HepG2 (cell line): ENCODE results near the gene HOXA6. TPM values are rescaled to one million over a fixed set of nuclear protein-coding genes. Genes with fewer than 3 reads are reported as not detected.

Source experiments
- ATAC-seq: fragments of 200-7000 bp; cut with Tn5 transposase; 3 replicates; pipeline ENCODE4 v1.9.1; 2020; ENCODE audit warnings: mild to moderate bottlenecking, moderate library complexity
- BruUV-seq: library from RNA; stranded (reverse); fragments of 400-500 nt; replicated peaks from 2 replicates; lab custom pipeline; 2021; lab: Mats Ljungman, UMichigan
- CTCF ChIA-PET: fragments of 300-600 bp; formaldehyde crosslinking; extraction: SDS; loops from one replicate; lab custom pipeline; 2021; ENCODE audit warnings: low total read pairs, inconsistent platforms, low intra/inter-chr PET ratio; lab: Yijun Ruan, JAX
- POLR2A ChIA-PET: fragments of 350-600 bp; sonication (Branson Sonifier 250); formaldehyde crosslinking; loops from one replicate; lab custom pipeline; 2020; ENCODE audit warnings: antibody characterized with exemption, inconsistent platforms; lab: Yijun Ruan, JAX
- DNase-seq: peaks from one replicate; pipeline ENCODE4 v3.0.0-alpha.2; 2015; ENCODE audit warnings: low spot score
- FAIRE-seq: peaks from 3 replicates; lab custom pipeline; 2011; peaks lifted over from hg19 to GRCh38; lab: Jason Lieb, UNC
- H2AFZ ChIP-seq: one replicate; pipeline ENCODE4 v1.6.1; 2011; ENCODE audit warnings: low read length, inconsistent platforms
- H3K27ac ChIP-seq: fragments of 300-600 bp; 3 replicates; pipeline ENCODE4 v1.8.0; 2011; ENCODE audit warnings: mixed run types, mild to moderate bottlenecking, mixed read lengths, low read length, inconsistent platforms; ENCODE audit not compliant: insufficient read depth; ENCODE audit errors: extremely low read length
- H3K27me3 ChIP-seq, 2 experiments: fragments of 200-600 bp in 1 of 2; 2 replicates in 1 of 2; 3 replicates in 1 of 2; pipeline versions ENCODE4 v1.6.0 to v1.8.0; 2011; ENCODE audit warnings: low read length in 2 of 2, mild to moderate bottlenecking in 2 of 2, moderate library complexity in 2 of 2, inconsistent platforms in 1 of 2; ENCODE audit not compliant: insufficient read depth in 2 of 2, control insufficient read depth in 1 of 2
- H3K36me3 ChIP-seq, 2 experiments: fragments of 200-600 bp in 1 of 2; replicated peaks in 1 of 2; 2 replicates in 1 of 2; 3 replicates in 1 of 2; pipeline versions ENCODE4 v1.5.1 to v1.8.0; 2011; ENCODE audit warnings: low read length in 2 of 2, inconsistent platforms in 1 of 2; ENCODE audit not compliant: insufficient read depth in 2 of 2, control insufficient read depth in 1 of 2
- H3K4me1 ChIP-seq: 2 replicates; pipeline ENCODE4 v1.5.1; 2012; ENCODE audit warnings: low read length, inconsistent platforms; ENCODE audit not compliant: insufficient read depth
- H3K4me2 ChIP-seq: 2 replicates; pipeline ENCODE4 v1.6.0; 2011; ENCODE audit warnings: low read depth, low read length, inconsistent platforms
- H3K4me3 ChIP-seq, 3 experiments: fragments of 200-600 bp in 1 of 3; sonication (generic), shearing (Covaris generic) in 1 of 3; replicated peaks in 1 of 3; 2 replicates each; pipeline ENCODE4 v1.5.1; 2011 to 2016; ENCODE audit warnings: low read length in 3 of 3, inconsistent platforms in 2 of 3, low read depth in 2 of 3, mild to moderate bottlenecking in 2 of 3, control low read depth in 1 of 3, mixed read lengths in 1 of 3; ENCODE audit not compliant: insufficient read depth in 1 of 3
- H3K79me2 ChIP-seq: one replicate; pipeline ENCODE4 v1.6.1; 2011; ENCODE audit warnings: low read length, inconsistent platforms; ENCODE audit not compliant: insufficient read depth
- H3K9ac ChIP-seq: 2 replicates; pipeline ENCODE4 v1.6.0; 2011; ENCODE audit warnings: mild to moderate bottlenecking, low read depth, low read length, inconsistent platforms; ENCODE audit not compliant: insufficient read depth
- H3K9me3 ChIP-seq: 2 replicates; pipeline ENCODE4 v1.5.1; 2012; ENCODE audit warnings: mild to moderate bottlenecking, low read length
- H4K20me1 ChIP-seq: 2 replicates; pipeline ENCODE4 v1.6.0; 2011; ENCODE audit warnings: inconsistent platforms, mild to moderate bottlenecking, low read length, moderate library complexity; ENCODE audit not compliant: insufficient read depth
- ATF4 ChIP-seq, 2 experiments: fragments of 450-650 bp in 1 of 2; sonication (generic) in 1 of 2; formaldehyde crosslinking; IDR thresholded peaks; 2 replicates each; pipeline versions ENCODE4 v1.5.0 to v1.8.0; 2020 to 2022; ENCODE audit warnings: mild to moderate bottlenecking in 1 of 2, missing genetic modification reagents in 1 of 2
- DRAP1 ChIP-seq: IDR thresholded peaks from 2 replicates; pipeline ENCODE4 v1.6.1; 2016; ENCODE audit warnings: missing genetic modification reagents, missing compliant biosample characterization
- FOXO1 ChIP-seq: sonication (generic); formaldehyde crosslinking; IDR thresholded peaks from 2 replicates; pipeline ENCODE4 v1.4.0; 2020; ENCODE audit warnings: missing genetic modification reagents
- GRHL1 ChIP-seq: sonication (generic); formaldehyde crosslinking; conservative IDR thresholded peaks from 2 replicates; pipeline ENCODE4 v1.8.0; 2022; ENCODE audit warnings: missing genetic modification reagents
- PRDM4 ChIP-seq: sonication (generic); formaldehyde crosslinking; IDR thresholded peaks from 2 replicates; pipeline ENCODE4 v1.9.0; 2021; ENCODE audit warnings: missing genetic modification reagents, borderline replicate concordance
- REXO4 ChIP-seq: sonication (generic); formaldehyde crosslinking; IDR thresholded peaks from 2 replicates; pipeline ENCODE4 v1.8.0; 2022; ENCODE audit warnings: missing genetic modification reagents, mild to moderate bottlenecking, borderline replicate concordance
- RNF2 ChIP-seq: fragments of 450-650 bp; conservative IDR thresholded peaks from 2 replicates; pipeline ENCODE4 v1.6.1; 2016; ENCODE audit warnings: low read depth
- SALL1 ChIP-seq: sonication (generic); formaldehyde crosslinking; IDR thresholded peaks from 2 replicates; pipeline ENCODE4 v1.8.0; 2022; ENCODE audit warnings: mild to moderate bottlenecking, missing genetic modification reagents
- SYNCRIP ChIP-seq: fragments of 200-400 bp; formaldehyde crosslinking; IDR thresholded peaks from 2 replicates; pipeline ENCODE4 v1.6.1; 2018; ENCODE audit warnings: mild to moderate bottlenecking, low read depth, low read length; ENCODE audit not compliant: insufficient read depth
- TBL1XR1 ChIP-seq: fragments of 150-350 bp; IDR thresholded peaks from 2 replicates; pipeline ENCODE4 v1.6.1; 2014; ENCODE audit warnings: borderline replicate concordance, low read length; ENCODE audit not compliant: partially characterized antibody
- UBTF ChIP-seq: sonication (generic); formaldehyde crosslinking; IDR thresholded peaks from 2 replicates; pipeline ENCODE4 v1.4.0; 2020; ENCODE audit warnings: mild to moderate bottlenecking, missing genetic modification reagents
- ZKSCAN5 ChIP-seq: sonication (generic); formaldehyde crosslinking; IDR thresholded peaks from 2 replicates; pipeline ENCODE4 v1.5.1; 2020; ENCODE audit warnings: mild to moderate bottlenecking, missing genetic modification reagents
- ZNF367 ChIP-seq: sonication (generic); formaldehyde crosslinking; IDR thresholded peaks from 2 replicates; pipeline ENCODE4 v1.4.0; 2020; ENCODE audit warnings: missing genetic modification reagents, borderline replicate concordance
- ZNF674 ChIP-seq: sonication (generic); formaldehyde crosslinking; IDR thresholded peaks from 2 replicates; pipeline ENCODE4 v1.5.0; 2020; ENCODE audit warnings: low read depth, mild to moderate bottlenecking, missing genetic modification reagents
- WGBS: methylation state at CpG from one replicate; pipeline ENCODE4 v1.1.6; 2017; ENCODE audit warnings: low lambda C conversion rate; 5-methylcytosine and 5-hydroxymethylcytosine counted together
- in situ Hi-C: cut with HindIII; loops from 2 replicates; pipeline ENCODE4 v1.10.0; 2017; ENCODE audit warnings: low pct_unique_long_range_greater_than_20kb; ENCODE audit not compliant: extremely low pct_ligation_motif_present
- intact Hi-C: fragments of 100-400 bp; cut with micrococcal nuclease; formaldehyde crosslinking; loops from one replicate; pipeline ENCODE4 v1.10.0; 2022; ENCODE audit not compliant: unreplicated experiment
- polyA plus RNA-seq, 8 experiments: library from polyadenylated mRNA; depleted of rRNA in 3 of 8; stranded (reverse) in 7 of 8; unstranded in 1 of 8; fragments of >200 nt; fragmentation: Illumina TruSeq in 4 of 8; extraction: Trizol in 4 of 8; gene quantifications; 2 replicates each; pipeline versions ENCODE4 v1.2.1 to v1.2.3, GENCODE V29; 2011 to 2016; ENCODE audit warnings: low read depth in 4 of 8, missing spikeins in 1 of 8, mixed read lengths in 1 of 8; ENCODE audit not compliant: insufficient read depth in 1 of 8
- total RNA-seq, 5 experiments: library from RNA; depleted of rRNA; stranded (reverse); fragments of >200 nt; fragmentation: Illumina TruSeq; extraction: Trizol; gene quantifications; 2 replicates each; pipeline ENCODE4 v1.2.3, GENCODE V29; 2016; ENCODE audit warnings: low read depth in 1 of 5

HOXA6 gene
- total and polyA plus RNA-seq, 2 of the 13 experiments (the other 11 are each of a cell fraction or from before 2014, with no cell fraction given) = 1.3 to 1.5 TPM

GRCh38 chr7:27151931-27152815 is 4.6 kb upstream of the HOXA6 start, which contains the start of gene HOXA3:
Gene HOXA3 (minus strand): TSS chr7:27152583. CDS start chr7:27110640, 41,943 bp downstream.
- H3K27me3 ChIP-seq = peaks cover 6 to 54% of the 10 kb centered on the region in 2 experiments
- no peaks in the 10 kb centered on the region for H3K9me3 ChIP-seq
- intact Hi-C loops = no loop called here
- in situ Hi-C loops = loop anchor here (25.0 kb wide), 1 partner anchor 1065 kb away; no protein-coding TSS in a partner anchor
- ChIA-PET CTCF (interaction anchor here (0.6 to 1.7 kb wide), 2 partner anchors 9 to 44 kb away, joined by 3 to 13 read pairs; no protein-coding TSS in a partner anchor), POLR2A (interaction anchor here (0.8 kb wide), 1 partner anchor 21 kb away, joined by 3 read pairs; no protein-coding TSS in a partner anchor)
- BruUV-seq = no TSS peak
- peak within 1 kb of the TSS; percentile 88 for H3K4me2 ChIP-seq
- no peak within 1 kb of the TSS for H2AFZ ChIP-seq
- WGBS = 48% methylated on average over 42 of the region's 53 CpGs
- H4K20me1 ChIP-seq = no peaks in the 10 kb centered on the region
- H3K9ac ChIP-seq = no peak within 1 kb of the TSS
- ATAC-seq (peak; percentile 7; the same call in 2 of the 3 replicates), DNase-seq (no peak), FAIRE-seq (no peak)
- peaks cover 5% of the 10 kb centered on the region for H3K79me2 ChIP-seq
- H3K36me3 ChIP-seq = no peaks in the 10 kb centered on the region
- H3K4me3 ChIP-seq = peak within 1 kb of the TSS; percentile 2 to 88 (median 85); a peak in 3 of 6 replicates
- H3K27ac ChIP-seq = no peak within 1 kb of the TSS
- peaks cover 51% of the 10 kb centered on the region for H3K4me1 ChIP-seq
- TF ChIP-seq GRHL1 (CRISPR knock-in tag) = no peak
- TF ChIP-seq UBTF (CRISPR knock-in tag) = peak; percentile 61; the same call in 1 of the 2 replicates
- TF ChIP-seq ZKSCAN5 (CRISPR knock-in tag) = no peak
- no peak for TF ChIP-seq SYNCRIP
- TF ChIP-seq SALL1 (CRISPR knock-in tag) = no peak
- no peak for TF ChIP-seq ATF4 (CRISPR knock-in tag; IDR thresholded peaks at IDR 0.05)
- no peak for TF ChIP-seq FOXO1 (CRISPR knock-in tag)
- no peak for TF ChIP-seq TBL1XR1
- no peak for TF ChIP-seq PRDM4
- TF ChIP-seq DRAP1 (CRISPR knock-in tag) = no peak
- peak; percentile 39; the same call in 1 of the 2 replicates for TF ChIP-seq RNF2
- TF ChIP-seq ZNF674 (CRISPR knock-in tag) = no peak
- TF ChIP-seq REXO4 (CRISPR knock-in tag) = no peak
- TF ChIP-seq ZNF367 (CRISPR knock-in tag) = no peak
